Measurements from ENCODE around the gene CHADL.

Gene CHADL

DNA sequence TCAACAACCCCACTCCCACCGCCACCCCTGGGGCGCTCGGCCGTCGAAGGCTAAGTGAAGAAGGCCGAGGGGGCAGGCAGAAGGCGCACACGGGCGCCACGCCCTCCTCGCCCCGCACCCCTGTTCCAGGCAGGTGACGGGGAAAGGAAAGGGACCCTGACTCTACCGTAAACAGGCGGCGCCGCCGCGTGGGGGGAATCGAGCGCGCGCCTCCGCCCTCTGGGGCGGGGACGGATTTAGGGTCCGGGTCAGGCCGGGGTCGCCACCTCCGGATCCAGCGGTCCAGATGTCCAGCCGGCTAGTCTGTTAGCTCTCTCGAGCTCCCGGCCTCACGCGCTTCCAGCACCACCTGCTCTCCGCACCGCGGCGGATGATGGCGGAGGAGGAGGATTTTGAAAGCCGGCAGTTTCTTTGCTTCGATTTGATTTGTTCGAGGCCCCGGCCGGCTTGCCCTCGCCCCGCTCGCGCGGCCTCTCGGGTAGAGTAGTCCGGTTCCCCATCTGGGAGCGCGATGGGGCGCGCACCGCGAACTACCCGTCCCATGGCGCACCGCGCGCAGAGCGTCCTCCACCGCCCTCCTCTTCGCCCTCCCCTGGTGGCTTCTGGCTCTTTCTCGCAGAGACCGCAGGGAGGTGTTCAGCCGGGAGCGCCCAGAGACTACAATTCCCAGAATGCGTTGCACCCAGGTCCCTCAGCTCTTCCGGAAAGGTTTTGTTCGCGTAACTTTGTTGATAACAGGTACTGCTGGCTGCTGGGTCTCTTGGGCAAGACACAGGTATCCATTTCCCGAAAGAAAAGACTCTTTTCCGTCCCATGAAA, 45.3 kb upstream of the CHADL start, which contains the start of gene RANGAP1 (continued):
- TF ChIP-seq, protein P1, sequence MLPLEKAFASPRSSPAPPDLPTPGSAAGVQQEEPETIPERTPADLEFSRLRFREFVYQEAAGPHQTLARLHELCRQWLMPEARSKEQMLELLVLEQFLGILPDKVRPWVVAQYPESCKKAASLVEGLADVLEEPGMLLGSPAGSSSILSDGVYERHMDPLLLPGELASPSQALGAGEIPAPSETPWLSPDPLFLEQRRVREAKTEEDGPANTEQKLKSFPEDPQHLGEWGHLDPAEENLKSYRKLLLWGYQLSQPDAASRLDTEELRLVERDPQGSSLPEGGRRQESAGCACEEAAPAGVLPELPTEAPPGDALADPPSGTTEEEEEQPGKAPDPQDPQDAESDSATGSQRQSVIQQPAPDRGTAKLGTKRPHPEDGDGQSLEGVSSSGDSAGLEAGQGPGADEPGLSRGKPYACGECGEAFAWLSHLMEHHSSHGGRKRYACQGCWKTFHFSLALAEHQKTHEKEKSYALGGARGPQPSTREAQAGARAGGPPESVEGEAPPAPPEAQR (tag by site-specific recombination; IDR thresholded peaks at IDR 0.05) = no peak
- TF ChIP-seq ZNF302 (tag by site-specific recombination; IDR thresholded peaks at IDR 0.05; ENCODE audit: low read depth) = no peak
- no peak for TF ChIP-seq ZNF248 (tag by site-specific recombination; IDR thresholded peaks at IDR 0.05)
- peak; percentile 100 for TF ChIP-seq ZNF76 (tag by site-specific recombination; IDR thresholded peaks at IDR 0.05; ENCODE audit: borderline replicate concordance, low read depth)
- TF ChIP-seq PRDM1 (tag by site-specific recombination; IDR thresholded peaks at IDR 0.05) = no peak
- TF ChIP-seq ZNF16 (tag by site-specific recombination; IDR thresholded peaks at IDR 0.05; ENCODE audit: low read depth) = no peak

DNA sequence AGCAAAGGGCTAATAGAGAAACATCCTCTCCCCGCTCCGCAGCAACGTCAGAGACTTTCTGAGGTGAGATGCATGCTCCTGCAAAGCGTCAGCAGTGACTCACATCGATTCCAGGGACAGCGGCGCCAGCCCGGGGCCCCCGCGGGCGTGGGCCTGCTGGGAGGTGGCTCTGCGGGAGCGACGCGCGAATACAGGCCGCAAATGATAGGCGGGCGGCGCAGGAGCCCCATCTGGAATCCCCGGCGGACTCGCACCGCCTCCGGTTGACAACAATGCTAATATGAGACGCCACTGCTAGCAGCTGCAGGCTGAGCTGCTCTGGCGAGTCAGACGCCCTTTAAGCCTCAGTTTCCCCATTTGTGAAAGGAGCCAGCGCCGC, 44.7 kb upstream of the CHADL start:
- Histone ChIP-seq H3K9me3 (ENCODE audit: control insufficient read depth, insufficient read depth, low read depth, low read length) (no peaks in the 10 kb centered on the region), H3K4me1 (ENCODE audit: control insufficient read depth, insufficient read depth, low read length) (peaks cover 9% of the 10 kb centered on the region), H3K27ac (ENCODE audit: extremely low read depth, low read depth, low read length) (peak overlapping the region; percentile 81), H3K4me3 (ENCODE audit: low read depth, low read length) (peak overlapping the region; percentile 95), H3K36me3 (ENCODE audit: control insufficient read depth in 2 of 2, insufficient read depth in 1 of 2, low read length in 2 of 2) (peaks cover 34 to 39% of the 10 kb centered on the region in 2 experiments)
- ChIA-PET CTCF (interaction anchor here (1.0 kb wide), 1 partner anchor 47 kb away, joined by 3 read pairs; no protein-coding TSS in a partner anchor), POLR2A (interaction anchor here (0.5 to 3.0 kb wide), 15 partner anchors 11 to 334 kb away, joined by 3 to 45 read pairs (median 6); partner anchors contain the start of genes PMM1, RBX1, TEF and TOB2)
- TF ChIP-seq ZNF274 (IDR thresholded peaks at IDR 0.05; ENCODE audit: low read length) (no peak), ZNF274 (tag by site-specific recombination; IDR thresholded peaks at IDR 0.05; ENCODE audit: borderline replicate concordance) (no peak), ZNF654 (tag by site-specific recombination; IDR thresholded peaks at IDR 0.05; ENCODE audit: low read depth) (no peak), PRDM1 (tag by site-specific recombination; IDR thresholded peaks at IDR 0.05) (peak; percentile 31; the same call in 1 of the 2 replicates), ZNF302 (tag by site-specific recombination; IDR thresholded peaks at IDR 0.05; ENCODE audit: low read depth) (no peak), ZNF501 (tag by site-specific recombination; IDR thresholded peaks at IDR 0.05) (peak; percentile 77; the same call in 1 of the 2 replicates), ZNF76 (tag by site-specific recombination; IDR thresholded peaks at IDR 0.05; ENCODE audit: borderline replicate concordance, low read depth) (peak; percentile 87; the same call in 1 of the 2 replicates), ZNF660 (tag by site-specific recombination; IDR thresholded peaks at IDR 0.05) (peak; percentile 45; the same call in 1 of the 2 replicates), IKZF3 (tag by site-specific recombination; IDR thresholded peaks at IDR 0.05) (peak; percentile 83), ZFHX2 (tag by site-specific recombination; conservative IDR thresholded peaks at IDR 0.05) (peak; percentile 84), GLIS1 (tag by site-specific recombination; IDR thresholded peaks at IDR 0.05) (peak; percentile 98), ZFP37 (tag by site-specific recombination; IDR thresholded peaks at IDR 0.05) (0 out of 2 replicates have a peak, but pooled peaks have one; percentile 84), ZBTB48 (tag by site-specific recombination; IDR thresholded peaks at IDR 0.05) (no peak), ZNF791 (tag by site-specific recombination; IDR thresholded peaks at IDR 0.05) (no peak), KLF8 (tag by site-specific recombination; IDR thresholded peaks at IDR 0.05) (peak; percentile 51), TRIM28 (IDR thresholded peaks at IDR 0.05; ENCODE audit: borderline replicate concordance, low read length) (no peak), ZNF202 (tag by site-specific recombination; IDR thresholded peaks at IDR 0.05; ENCODE audit: borderline replicate concordance) (no peak), SP7 (tag by site-specific recombination; IDR thresholded peaks at IDR 0.05) (peak; percentile 73), ZNF629 (tag by site-specific recombination; IDR thresholded peaks at IDR 0.05) (peak; percentile 99), ZNF391 (tag by site-specific recombination; IDR thresholded peaks at IDR 0.05; ENCODE audit: borderline replicate concordance, low read depth) (peak; percentile 73), WT1 (tag by site-specific recombination; IDR thresholded peaks at IDR 0.05) (peak; percentile 28; the same call in 1 of the 2 replicates)
- TF ChIP-seq, protein P1 (tag by site-specific recombination; IDR thresholded peaks at IDR 0.05) = no peak
- TF ChIP-seq, protein P2, sequence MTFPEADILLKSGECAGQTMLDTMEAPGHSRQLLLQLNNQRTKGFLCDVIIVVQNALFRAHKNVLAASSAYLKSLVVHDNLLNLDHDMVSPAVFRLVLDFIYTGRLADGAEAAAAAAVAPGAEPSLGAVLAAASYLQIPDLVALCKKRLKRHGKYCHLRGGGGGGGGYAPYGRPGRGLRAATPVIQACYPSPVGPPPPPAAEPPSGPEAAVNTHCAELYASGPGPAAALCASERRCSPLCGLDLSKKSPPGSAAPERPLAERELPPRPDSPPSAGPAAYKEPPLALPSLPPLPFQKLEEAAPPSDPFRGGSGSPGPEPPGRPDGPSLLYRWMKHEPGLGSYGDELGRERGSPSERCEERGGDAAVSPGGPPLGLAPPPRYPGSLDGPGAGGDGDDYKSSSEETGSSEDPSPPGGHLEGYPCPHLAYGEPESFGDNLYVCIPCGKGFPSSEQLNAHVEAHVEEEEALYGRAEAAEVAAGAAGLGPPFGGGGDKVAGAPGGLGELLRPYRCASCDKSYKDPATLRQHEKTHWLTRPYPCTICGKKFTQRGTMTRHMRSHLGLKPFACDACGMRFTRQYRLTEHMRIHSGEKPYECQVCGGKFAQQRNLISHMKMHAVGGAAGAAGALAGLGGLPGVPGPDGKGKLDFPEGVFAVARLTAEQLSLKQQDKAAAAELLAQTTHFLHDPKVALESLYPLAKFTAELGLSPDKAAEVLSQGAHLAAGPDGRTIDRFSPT (tag by site-specific recombination; IDR thresholded peaks at IDR 0.05) = peak; percentile 85
- TF ChIP-seq, protein P3, sequence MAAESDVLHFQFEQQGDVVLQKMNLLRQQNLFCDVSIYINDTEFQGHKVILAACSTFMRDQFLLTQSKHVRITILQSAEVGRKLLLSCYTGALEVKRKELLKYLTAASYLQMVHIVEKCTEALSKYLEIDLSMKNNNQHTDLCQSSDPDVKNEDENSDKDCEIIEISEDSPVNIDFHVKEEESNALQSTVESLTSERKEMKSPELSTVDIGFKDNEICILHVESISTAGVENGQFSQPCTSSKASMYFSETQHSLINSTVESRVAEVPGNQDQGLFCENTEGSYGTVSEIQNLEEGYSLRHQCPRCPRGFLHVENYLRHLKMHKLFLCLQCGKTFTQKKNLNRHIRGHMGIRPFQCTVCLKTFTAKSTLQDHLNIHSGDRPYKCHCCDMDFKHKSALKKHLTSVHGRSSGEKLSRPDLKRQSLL (tag by site-specific recombination; IDR thresholded peaks at IDR 0.05) = peak; percentile 44; the same call in 1 of the 2 replicates
- TF ChIP-seq, protein P4, sequence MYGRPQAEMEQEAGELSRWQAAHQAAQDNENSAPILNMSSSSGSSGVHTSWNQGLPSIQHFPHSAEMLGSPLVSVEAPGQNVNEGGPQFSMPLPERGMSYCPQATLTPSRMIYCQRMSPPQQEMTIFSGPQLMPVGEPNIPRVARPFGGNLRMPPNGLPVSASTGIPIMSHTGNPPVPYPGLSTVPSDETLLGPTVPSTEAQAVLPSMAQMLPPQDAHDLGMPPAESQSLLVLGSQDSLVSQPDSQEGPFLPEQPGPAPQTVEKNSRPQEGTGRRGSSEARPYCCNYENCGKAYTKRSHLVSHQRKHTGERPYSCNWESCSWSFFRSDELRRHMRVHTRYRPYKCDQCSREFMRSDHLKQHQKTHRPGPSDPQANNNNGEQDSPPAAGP (tag by site-specific recombination; IDR thresholded peaks at IDR 0.05) = peak; percentile 29; the same call in 1 of the 2 replicates

Measured in HEK293 (cell line).